ENCODE results near the gene PHF21B. TPM values are rescaled to one million over a fixed set of nuclear protein-coding genes. Genes with fewer than 3 reads are reported as not detected.

PHF21B gene
- total and polyA plus RNA-seq, 2 donors (not counting 3 experiments of a cell fraction or from before 2014, with no cell fraction given) = not detected

GRCh38 chr22:45010532-45010900, 711 bp upstream of the PHF21B start:
- dilution Hi-C loops (cut with MboI; ENCODE audit: extremely low pct_ligation_motif_present, low sequenced_read_pairs) (no loop called here), intact Hi-C loops (cut with micrococcal nuclease) (no loop called here)
- Histone ChIP-seq H3K27me3 (ENCODE audit: control insufficient read depth in 2 of 2, insufficient read depth in 2 of 2, low read length in 2 of 2) (peaks cover 39 to 41% of the 10 kb centered on the region in 2 experiments), H3K27ac (ENCODE audit: insufficient read depth, low read depth, low read length) (no peak overlapping the region), H3K79me2 (ENCODE audit: control insufficient read depth, insufficient read depth, low read length) (no peaks in the 10 kb centered on the region), H3K4me1 (ENCODE audit: control insufficient read depth, extremely low read depth, insufficient read depth, low read length) (peaks cover 10% of the 10 kb centered on the region), H3K36me3 (ENCODE audit: control insufficient read depth in 2 of 2, extremely low read depth in 1 of 2, insufficient read depth in 2 of 2, low read length in 2 of 2) (no peaks in the 10 kb centered on the region), H3K9ac (replicated peaks; ENCODE audit: extremely low read depth, insufficient read depth, low read length) (peak overlapping the region; percentile 37), H4K20me1 (replicated peaks; ENCODE audit: control insufficient read depth, extremely low read depth, insufficient read depth, low read length) (no peaks in the 10 kb centered on the region), H3K9me3 (replicated peaks; ENCODE audit: control insufficient read depth, insufficient read depth, low read length) (no peaks in the 10 kb centered on the region), H3K4me2 (ENCODE audit: insufficient read depth, low read length) (peak overlapping the region; percentile 82), H2AFZ (ENCODE audit: low read depth, low read length) (peak overlapping the region; percentile 87), H3K9me1 (replicated peaks; ENCODE audit: control insufficient read depth, extremely low read depth, insufficient read depth, low read length) (no peaks in the 10 kb centered on the region), H3K4me3 (replicated peaks in 1 of 3; ENCODE audit: insufficient read depth in 1 of 3, low read depth in 1 of 3, low read length in 3 of 3) (peak overlapping the region in 2 of 3 experiments; percentile 43 to 56)
- BruUV-seq (replicated peaks) = no TSS peak
- no peak for FAIRE-seq
- ChIA-PET CTCF (no interaction called here), POLR2A (no interaction called here)
- TF ChIP-seq POLR2AphosphoS5 (IDR thresholded peaks at IDR 0.05; ENCODE audit: insufficient read depth, low read depth, low read length) (no peak), EZH2 (IDR thresholded peaks at IDR 0.05; ENCODE audit: borderline replicate concordance, low read depth, low read length, severe bottlenecking) (no peak), FOS (IDR thresholded peaks at IDR 0.05; ENCODE audit: borderline replicate concordance, insufficient read depth, low read length) (no peak), MAX (IDR thresholded peaks at IDR 0.05; ENCODE audit: insufficient read depth, insufficient read length) (no peak), JUN (IDR thresholded peaks at IDR 0.05; ENCODE audit: borderline replicate concordance, insufficient read depth, insufficient read length, low read depth) (no peak), MYC (IDR thresholded peaks at IDR 0.05; ENCODE audit: low read depth, low read length) (no peak), GATA2 (IDR thresholded peaks at IDR 0.05; ENCODE audit: insufficient read depth, insufficient read length, low read depth, low read length) (no peak), POLR2A (IDR thresholded peaks at IDR 0.05; ENCODE audit: low read depth, low read length) (no peak)
- TF ChIP-seq, protein P1, sequence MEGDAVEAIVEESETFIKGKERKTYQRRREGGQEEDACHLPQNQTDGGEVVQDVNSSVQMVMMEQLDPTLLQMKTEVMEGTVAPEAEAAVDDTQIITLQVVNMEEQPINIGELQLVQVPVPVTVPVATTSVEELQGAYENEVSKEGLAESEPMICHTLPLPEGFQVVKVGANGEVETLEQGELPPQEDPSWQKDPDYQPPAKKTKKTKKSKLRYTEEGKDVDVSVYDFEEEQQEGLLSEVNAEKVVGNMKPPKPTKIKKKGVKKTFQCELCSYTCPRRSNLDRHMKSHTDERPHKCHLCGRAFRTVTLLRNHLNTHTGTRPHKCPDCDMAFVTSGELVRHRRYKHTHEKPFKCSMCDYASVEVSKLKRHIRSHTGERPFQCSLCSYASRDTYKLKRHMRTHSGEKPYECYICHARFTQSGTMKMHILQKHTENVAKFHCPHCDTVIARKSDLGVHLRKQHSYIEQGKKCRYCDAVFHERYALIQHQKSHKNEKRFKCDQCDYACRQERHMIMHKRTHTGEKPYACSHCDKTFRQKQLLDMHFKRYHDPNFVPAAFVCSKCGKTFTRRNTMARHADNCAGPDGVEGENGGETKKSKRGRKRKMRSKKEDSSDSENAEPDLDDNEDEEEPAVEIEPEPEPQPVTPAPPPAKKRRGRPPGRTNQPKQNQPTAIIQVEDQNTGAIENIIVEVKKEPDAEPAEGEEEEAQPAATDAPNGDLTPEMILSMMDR (IDR thresholded peaks at IDR 0.05; ENCODE audit: extremely low read depth in 1 of 2, insufficient read depth in 1 of 2, low read depth in 1 of 2, low read length in 2 of 2) = no peak
- no peak for DNase-seq (ENCODE audit: low read depth, low spot score)
